ENCODE results near the gene MDC1. TPM values are rescaled to one million over a fixed set of nuclear protein-coding genes. Genes with fewer than 3 reads are reported as not detected.
A peak's percentile ranks its signal among the peaks of the same experiment; 100 is the strongest.

Gene MDC1
- total and polyA plus RNA-seq, 2 of the 13 experiments (the other 11 are each of a cell fraction or from before 2014, with no cell fraction given), result 8.4 to 14.0 TPM

- TF ChIP-seq TAF15 (IDR thresholded peaks at IDR 0.05; ENCODE audit: low read depth, low read length, poor library complexity, severe bottlenecking) (peak; percentile 40), CBX2 (IDR thresholded peaks at IDR 0.05; ENCODE audit: low read depth, low read length) (no peak), CBX2 (CRISPR knock-in tag; IDR thresholded peaks at IDR 0.05; ENCODE audit: low read depth) (peak; percentile 82; the same call in 1 of the 2 replicates), ETS1 (CRISPR knock-in tag; IDR thresholded peaks at IDR 0.05) (no peak), DRAP1 (CRISPR knock-in tag; IDR thresholded peaks at IDR 0.05) (peak; percentile 98), KDM2A (CRISPR knock-in tag; IDR thresholded peaks at IDR 0.05; ENCODE audit: borderline replicate concordance, low read depth) (peak; percentile 98), FOXP1 (IDR thresholded peaks at IDR 0.05) (no peak), FOXP1 (CRISPR knock-in tag; IDR thresholded peaks at IDR 0.05) (peak; percentile 59; the same call in 1 of the 2 replicates), RAD21 (CRISPR knock-in tag; IDR thresholded peaks at IDR 0.05) (peak; percentile 39; the same call in 1 of the 2 replicates), ZFP36L2 (CRISPR knock-in tag; IDR thresholded peaks at IDR 0.05) (0 out of 2 replicates have a peak, but pooled peaks have one; percentile 29), AHR (CRISPR knock-in tag; IDR thresholded peaks at IDR 0.05) (peak; percentile 83; the same call in 1 of the 2 replicates), ZNF160 (CRISPR knock-in tag; IDR thresholded peaks at IDR 0.05) (peak; percentile 87; the same call in 1 of the 2 replicates), ZNF597 (CRISPR knock-in tag; IDR thresholded peaks at IDR 0.05) (no peak), MAZ (IDR thresholded peaks at IDR 0.05; ENCODE audit: borderline replicate concordance, low read depth, low read length) (peak; percentile 41; the same call in 1 of the 2 replicates), MAZ (CRISPR knock-in tag; IDR thresholded peaks at IDR 0.05; ENCODE audit: low read depth) (peak; percentile 92), XBP1 (CRISPR knock-in tag; IDR thresholded peaks at IDR 0.05) (peak; percentile 54; the same call in 1 of the 2 replicates), ZNF460 (CRISPR knock-in tag; IDR thresholded peaks at IDR 0.05; ENCODE audit: borderline replicate concordance) (no peak; the same call in 1 of the 2 replicates), JDP2 (CRISPR knock-in tag; IDR thresholded peaks at IDR 0.05; ENCODE audit: borderline replicate concordance) (no peak; the same call in 1 of the 2 replicates), FUBP1 (CRISPR knock-in tag; IDR thresholded peaks at IDR 0.05; ENCODE audit: borderline replicate concordance) (0 out of 2 replicates have a peak, but pooled peaks have one; percentile 65), SNAPC4 (CRISPR knock-in tag; IDR thresholded peaks at IDR 0.05) (no peak)
Measured at GRCh38 chr6:30717129-30717844, at the start of gene MDC1 (continued).

All from HepG2 (cell line).